RWPE1 (cell line): ENCODE results near the gene ASB1.

Source experiments
- CTCF ChIA-PET: fragments of 350-600 bp; sonication (Branson Sonifier 250); formaldehyde crosslinking; extraction: SDS; loops from one replicate; lab custom pipeline; 2021; lab: Yijun Ruan, JAX
- POLR2A ChIA-PET: fragments of 400-600 bp; formaldehyde crosslinking; extraction: SDS; loops from one replicate; lab custom pipeline; 2020; ENCODE audit warnings: antibody characterized with exemption; ENCODE audit not compliant: low non-redundant PET; lab: Yijun Ruan, JAX
- DNase-seq: peaks from one replicate; pipeline ENCODE4 v3.0.0; 2012; ENCODE audit warnings: low spot score
- H3K27ac ChIP-seq: fragments of 450-650 bp; 2 replicates; pipeline ENCODE4 v1.5.1; 2017
- TF ChIP-seq, protein P1 (sequence below): fragments of 450-650 bp; conservative IDR thresholded peaks from 2 replicates; pipeline ENCODE4 v1.5.1; 2017; ENCODE audit warnings: low read depth, mild to moderate bottlenecking

The ASB1 gene

DNA sequence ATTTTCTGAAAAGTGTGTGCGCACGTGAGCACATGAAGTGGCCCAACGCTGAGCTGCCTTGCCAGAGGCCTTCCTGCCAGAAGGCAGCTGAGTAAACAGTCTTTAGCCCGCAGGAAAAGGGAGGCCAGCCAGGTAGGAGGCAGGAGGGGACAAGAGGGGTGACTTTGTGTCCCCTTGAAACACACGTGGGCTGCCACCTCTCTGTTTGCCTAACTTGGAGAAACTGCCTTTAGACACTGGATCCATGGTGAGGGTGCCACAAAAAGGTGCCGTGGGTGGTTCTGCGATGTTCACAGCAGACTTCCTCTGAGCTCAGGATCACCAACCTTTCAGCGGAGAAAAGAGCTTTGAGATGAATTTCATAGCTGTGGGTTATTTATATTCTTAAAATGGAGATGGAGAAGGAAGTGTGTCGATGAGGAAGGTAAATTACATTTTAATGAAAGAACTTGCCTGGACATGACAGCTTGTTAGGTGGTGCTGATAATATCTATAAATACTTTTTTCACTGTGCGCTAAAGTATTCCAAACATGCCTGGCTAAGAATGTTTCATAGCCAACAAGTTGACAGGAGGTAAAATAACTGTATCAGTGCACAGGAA, 36.6 kb upstream of the ASB1 start:
- TF ChIP-seq, protein P1, sequence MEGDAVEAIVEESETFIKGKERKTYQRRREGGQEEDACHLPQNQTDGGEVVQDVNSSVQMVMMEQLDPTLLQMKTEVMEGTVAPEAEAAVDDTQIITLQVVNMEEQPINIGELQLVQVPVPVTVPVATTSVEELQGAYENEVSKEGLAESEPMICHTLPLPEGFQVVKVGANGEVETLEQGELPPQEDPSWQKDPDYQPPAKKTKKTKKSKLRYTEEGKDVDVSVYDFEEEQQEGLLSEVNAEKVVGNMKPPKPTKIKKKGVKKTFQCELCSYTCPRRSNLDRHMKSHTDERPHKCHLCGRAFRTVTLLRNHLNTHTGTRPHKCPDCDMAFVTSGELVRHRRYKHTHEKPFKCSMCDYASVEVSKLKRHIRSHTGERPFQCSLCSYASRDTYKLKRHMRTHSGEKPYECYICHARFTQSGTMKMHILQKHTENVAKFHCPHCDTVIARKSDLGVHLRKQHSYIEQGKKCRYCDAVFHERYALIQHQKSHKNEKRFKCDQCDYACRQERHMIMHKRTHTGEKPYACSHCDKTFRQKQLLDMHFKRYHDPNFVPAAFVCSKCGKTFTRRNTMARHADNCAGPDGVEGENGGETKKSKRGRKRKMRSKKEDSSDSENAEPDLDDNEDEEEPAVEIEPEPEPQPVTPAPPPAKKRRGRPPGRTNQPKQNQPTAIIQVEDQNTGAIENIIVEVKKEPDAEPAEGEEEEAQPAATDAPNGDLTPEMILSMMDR: no peak
- ChIA-PET CTCF (interaction anchor here (1.2 to 1.4 kb wide), 2 partner anchors 13 to 19 kb away, joined by 3 to 7 read pairs; no protein-coding TSS in a partner anchor), POLR2A (no interaction called here)
- peak overlapping the region; percentile 95 for H3K27ac ChIP-seq
- DNase-seq: peak; percentile 63

DNA sequence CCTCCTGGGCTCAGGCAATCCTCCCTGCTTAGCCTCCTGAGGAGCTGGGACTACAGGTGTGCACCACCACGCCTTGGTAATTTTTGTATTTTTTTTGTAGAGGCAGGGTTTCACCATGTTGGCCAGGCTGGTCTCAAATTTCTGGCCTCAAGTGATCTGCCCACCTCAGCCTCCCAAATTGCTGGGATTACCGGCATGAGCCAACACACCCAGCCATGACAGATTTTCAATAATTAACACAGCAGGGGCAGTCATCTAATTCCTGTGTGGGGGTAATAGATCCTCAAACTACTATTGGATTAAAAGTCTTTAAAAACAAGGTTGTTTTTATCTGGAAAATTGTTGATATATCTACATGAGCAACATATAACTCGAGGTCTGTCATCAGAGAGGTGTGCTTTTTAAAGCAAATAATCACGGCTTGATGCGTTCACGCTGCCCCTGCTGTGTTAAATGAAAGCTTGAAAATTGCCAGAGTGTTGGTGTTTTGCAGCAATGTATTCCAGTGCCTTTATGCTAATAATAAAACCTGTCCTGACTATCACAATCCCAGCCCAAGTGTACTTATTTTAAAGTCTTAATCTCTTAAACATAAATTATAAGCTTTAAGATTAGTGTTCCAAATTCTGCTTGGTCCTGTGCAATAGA, 35.6 kb upstream of the ASB1 start:
- no peak for DNase-seq
- CTCF ChIA-PET: interaction anchor here (0.6 to 1.4 kb wide), 3 partner anchors 9 to 71 kb away, joined by 3 to 7 read pairs (median 4); no protein-coding TSS in a partner anchor

DNA sequence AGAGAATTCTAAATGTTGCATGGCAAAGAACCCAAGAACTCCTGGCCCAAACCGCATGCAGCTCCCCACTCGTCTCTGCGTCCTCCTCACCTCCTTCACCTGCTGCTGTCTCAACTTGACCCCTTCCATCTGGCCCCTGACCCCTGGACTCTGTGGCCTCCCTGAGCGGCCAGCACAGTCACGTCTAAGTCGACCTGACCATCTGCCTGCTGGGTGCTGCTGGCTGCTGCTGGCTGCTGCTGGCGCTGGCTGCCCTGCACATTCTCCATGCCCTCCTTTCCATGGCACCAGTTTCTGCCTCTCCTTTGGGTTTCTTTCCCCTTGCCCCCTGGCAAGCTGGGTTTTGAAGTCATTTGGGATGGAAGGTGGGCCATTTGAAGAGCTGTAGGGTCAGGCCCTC, 30.1 kb upstream of the ASB1 start:
- H3K27ac ChIP-seq: no peak overlapping the region
- POLR2A ChIA-PET: no interaction called here
- CTCF ChIA-PET: interaction anchor here (0.7 kb wide), 1 partner anchor 40 kb away, joined by 3 read pairs; no protein-coding TSS in a partner anchor

More for the DNA sequence above, 35.6 kb upstream of the ASB1 start:
- H3K27ac ChIP-seq: peak overlapping the region; percentile 95
- TF ChIP-seq, protein P1: no peak
- POLR2A ChIA-PET: no interaction called here

DNA sequence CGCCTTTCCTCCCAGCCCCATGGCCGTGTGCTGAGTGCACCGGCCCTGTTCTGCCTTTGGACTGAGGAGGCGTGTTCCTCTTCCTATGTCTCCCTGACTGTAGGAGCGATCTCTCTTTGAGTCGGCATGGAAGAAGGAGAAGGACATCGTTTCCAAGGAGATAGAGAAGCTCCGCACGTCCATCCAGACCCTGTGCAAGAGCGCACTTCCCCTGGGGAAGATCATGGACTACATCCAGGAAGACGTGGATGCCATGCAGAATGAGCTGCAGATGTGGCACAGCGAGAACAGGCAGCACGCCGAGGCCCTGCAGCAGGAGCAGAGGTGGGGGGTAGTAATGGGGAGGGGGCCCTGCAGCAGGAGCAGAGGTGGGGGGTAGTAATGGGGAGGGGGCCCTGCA, 29.4 kb upstream of the ASB1 start:
- H3K27ac ChIP-seq: no peak overlapping the region
- ChIA-PET CTCF (no interaction called here), POLR2A (no interaction called here)
- TF ChIP-seq, protein P1: no peak
- DNase-seq: no peak

More for the DNA sequence above, 30.1 kb upstream of the ASB1 start:
- TF ChIP-seq, protein P1: no peak
- DNase-seq: no peak

DNA sequence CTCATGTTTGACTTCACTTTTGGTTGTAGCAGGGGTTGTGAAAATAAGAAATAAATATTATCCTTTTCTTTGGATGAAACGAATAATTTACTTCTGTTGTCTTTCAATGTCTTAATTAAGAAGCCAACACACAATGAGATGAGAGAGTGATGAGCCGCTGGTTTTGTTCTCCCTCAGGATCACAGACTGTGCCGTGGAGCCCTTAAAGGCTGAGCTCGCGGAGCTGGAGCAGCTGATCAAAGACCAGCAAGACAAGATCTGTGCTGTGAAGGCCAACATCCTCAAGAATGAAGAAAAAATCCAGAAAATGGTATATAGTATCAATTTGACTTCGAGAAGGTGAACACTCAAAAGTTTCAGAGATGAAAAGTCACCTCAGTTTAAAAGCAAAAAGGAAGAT, 28.1 kb upstream of the ASB1 start:
- ChIA-PET POLR2A (no interaction called here), CTCF (no interaction called here)
- DNase-seq: no peak
- TF ChIP-seq, protein P1: no peak
- H3K27ac ChIP-seq: 0 out of 2 replicates have a peak overlapping the region, but pooled peaks have one; percentile 35

DNA sequence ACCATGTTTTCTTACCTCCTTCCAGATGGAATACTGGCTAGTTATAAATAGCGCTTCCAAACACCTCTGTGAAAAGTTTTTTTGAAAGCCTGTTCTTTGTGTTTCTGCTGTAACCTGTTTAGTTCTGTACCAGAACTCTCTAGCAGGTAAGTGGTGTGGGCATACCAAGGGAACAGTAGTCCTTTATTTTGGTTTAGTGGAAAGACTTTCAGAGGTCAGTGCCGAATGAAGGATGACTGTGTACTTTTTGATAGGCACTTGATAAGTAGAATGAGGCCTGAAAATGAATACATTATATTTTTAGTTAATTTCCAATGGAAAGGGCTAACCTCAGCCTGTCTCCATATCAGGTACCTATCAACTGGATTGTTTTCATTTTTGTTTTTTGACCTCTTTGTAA, 27.6 kb upstream of the ASB1 start:
- CTCF ChIA-PET: no interaction called here
- POLR2A ChIA-PET: no interaction called here
- no peak for DNase-seq
- H3K27ac ChIP-seq: no peak overlapping the region
- TF ChIP-seq, protein P1: no peak
